Mesenteric fat pad (tissue), 1 donor: ENCODE measurements around the gene OR3A2. TPM values are rescaled to one million over a fixed set of nuclear protein-coding genes. Genes with fewer than 3 reads are reported as not detected.
"Not testable (repeated sequence)": the region's sequence is repeated elsewhere in the genome, so short reads cannot be mapped to it uniquely, and the experiment has no call there.

Experiments used
- DNase-seq: peaks from one replicate; pipeline ENCODE4 v3.0.0-alpha.2; 2020; ENCODE audit warnings: low spot score
- long read RNA-seq: library from polyadenylated mRNA; unstranded; transcript quantifications from one replicate; pipeline ENCODE4 v2.0.0, GENCODE V29; 2020
- total RNA-seq: library from RNA; stranded (reverse); fragmentation: NEBNext Ultra II Directional; extraction: Animal tissue kit (Norgen Biotek cat#: 25700); gene quantifications from one replicate; pipeline ENCODE4 v1.2.1, GENCODE V29; 2021
- donor health status: DM: yes; HTN: yes; CAD: no.

The OR3A2 gene
- total RNA-seq: 1.2 TPM
- long read RNA-seq, partial matches to known transcripts: 1 of 1 reads
- long read RNA-seq, other reads (novel, unspliced or antisense): 0 of 1 reads

DNA sequence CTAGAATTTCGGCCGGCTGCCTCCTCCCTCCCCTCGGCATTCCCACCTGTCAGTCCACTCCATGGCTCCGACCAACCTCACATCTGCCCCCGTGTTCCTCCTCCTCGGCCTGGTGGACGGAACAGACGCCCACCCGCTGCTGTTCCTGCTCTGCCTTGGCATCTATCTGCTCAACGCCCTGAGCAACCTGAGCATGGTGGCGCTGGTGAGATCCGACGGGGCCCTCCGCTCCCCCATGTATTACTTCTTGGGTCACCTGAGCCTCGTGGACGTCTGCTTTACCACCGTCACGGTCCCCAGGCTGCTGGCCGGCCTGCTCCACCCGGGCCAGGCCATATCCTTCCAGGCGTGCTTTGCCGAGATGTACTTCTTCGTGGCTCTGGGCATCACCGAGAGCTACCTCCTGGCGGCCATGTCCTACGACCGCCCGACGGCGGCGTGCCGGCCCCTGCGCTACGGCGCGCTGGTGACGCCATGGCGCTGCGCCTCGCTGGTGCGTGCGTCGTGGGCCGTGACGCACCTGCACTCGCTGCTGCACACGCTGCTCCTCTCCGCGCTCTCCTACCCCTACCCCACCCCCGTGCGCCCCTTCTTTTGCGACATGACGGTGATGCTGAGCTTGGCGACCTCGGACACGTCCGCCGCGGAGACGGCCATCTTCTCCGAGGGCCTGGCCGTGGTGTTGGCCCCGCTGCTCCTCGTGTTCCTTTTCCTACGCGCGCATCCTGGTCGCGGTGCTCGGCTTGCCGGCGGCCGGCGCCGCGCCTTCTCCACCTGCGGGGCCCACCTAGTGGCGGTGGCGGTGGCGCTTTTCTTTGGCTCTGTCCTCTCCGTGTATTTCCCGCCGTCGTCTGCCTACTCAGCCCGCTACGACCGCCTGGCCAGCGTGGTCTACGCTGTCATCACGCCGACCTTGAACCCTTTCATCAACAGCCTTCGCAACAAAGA, at the start of gene OR3A2:
OR3A2 (minus strand) TSS at position 440 of the 948 bp plus-strand sequence.
- DNase-seq: no peak

DNA sequence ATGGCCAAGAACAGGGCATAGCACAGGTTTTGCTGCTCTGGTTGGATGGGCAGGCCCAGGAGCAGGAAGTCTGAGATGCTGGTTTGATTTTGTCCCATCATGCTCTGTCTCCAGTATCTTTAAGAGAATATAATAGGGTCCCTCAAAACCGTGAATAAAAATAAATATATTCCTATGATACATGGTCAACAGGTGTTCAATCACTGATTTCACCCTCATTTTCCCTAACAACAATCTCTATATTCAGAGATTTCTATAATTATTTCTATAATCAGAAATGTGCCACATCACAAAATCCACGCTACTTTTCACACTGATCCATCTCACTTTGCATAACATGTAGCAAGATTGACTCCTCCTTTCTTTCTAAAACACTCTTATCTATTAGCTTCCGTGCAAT, 47.6 kb upstream of the OR3A2 start, which contains the start of gene OR1E2:
OR1E2 (minus strand) TSS at position 101 of the 400 bp plus-strand sequence; CDS start at position 101, 0 bp downstream.
- no peak for DNase-seq

DNA sequence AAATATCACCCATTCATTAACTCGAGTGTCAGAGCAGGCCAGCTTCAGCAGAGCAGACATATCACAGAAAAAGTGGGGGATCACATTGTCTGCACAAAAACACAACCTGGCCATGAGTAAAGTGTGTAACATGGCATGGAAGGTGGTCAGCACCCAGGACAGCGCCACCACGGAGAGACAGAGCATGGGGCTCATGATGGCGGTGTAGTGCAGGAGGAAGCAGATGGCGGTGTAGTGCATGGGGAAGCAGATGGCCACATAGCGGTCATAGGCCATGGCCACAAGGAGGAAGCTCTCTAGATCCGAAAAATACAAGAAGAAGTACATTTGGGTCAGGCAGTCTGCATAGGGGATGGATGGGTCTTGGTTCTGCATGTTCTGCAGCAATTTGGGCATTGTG, 47.1 kb upstream of the OR3A2 start:
- DNase-seq: not testable (repeated sequence)

DNA sequence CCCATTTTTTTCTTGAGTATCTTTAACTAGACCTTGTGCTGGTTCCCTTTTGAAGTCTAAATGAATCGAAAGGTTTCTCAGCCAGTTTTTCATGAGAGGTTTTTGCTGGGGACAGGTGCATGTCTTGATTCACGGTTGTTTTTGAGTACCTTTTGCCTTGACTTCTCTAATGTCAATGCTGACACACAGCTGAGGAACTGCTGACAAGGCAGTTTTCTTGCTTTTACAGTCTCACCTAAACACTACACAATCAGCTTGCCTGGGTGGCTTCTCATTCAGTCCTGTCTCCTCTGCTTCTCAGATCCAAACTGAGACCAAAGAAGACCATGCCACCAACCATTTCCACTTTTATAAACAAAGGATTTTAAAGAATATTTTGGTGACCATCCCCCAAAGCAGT, 32.1 kb upstream of the OR3A2 start:
- DNase-seq: no peak

DNA sequence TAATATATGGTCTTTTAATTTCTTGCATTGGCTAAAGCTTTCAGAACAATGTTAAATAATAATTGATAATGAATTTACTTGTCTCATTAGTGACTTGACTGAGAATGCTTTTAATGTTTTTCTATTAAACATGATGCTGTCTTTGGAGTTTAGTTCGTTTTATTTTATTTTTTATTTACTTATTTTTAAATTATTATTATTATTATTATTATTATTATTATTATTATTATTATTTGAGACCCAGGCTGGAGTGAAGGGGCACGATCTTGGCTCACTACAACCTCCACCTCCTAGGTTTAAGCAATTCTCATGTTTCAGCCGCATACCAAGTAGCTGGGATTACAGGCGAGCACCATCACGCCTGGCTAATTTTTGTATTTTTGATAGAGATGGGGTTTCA, 29.5 kb upstream of the OR3A2 start:
- no peak for DNase-seq

DNA sequence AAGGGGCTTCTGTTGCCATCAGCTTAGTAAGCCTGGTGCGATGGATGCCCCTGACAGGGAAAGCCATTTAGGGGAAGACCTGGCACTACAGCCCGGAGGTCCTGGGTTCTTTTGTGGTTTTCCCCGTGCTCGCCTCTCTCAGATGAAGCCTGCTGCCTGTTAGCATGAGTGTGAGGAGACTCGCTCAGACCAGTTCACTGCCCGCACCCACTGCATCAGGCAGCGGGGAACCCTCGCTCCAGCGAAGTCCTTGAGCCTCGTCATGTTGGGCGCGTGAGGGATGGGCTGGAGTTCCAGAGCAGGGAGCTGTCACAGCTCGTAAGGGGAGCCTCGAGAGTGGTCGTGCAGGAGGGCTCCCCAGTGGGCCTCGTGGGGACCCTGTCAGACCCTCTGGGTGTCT, 26.1 kb upstream of the OR3A2 start:
- not testable (repeated sequence) for DNase-seq

DNA sequence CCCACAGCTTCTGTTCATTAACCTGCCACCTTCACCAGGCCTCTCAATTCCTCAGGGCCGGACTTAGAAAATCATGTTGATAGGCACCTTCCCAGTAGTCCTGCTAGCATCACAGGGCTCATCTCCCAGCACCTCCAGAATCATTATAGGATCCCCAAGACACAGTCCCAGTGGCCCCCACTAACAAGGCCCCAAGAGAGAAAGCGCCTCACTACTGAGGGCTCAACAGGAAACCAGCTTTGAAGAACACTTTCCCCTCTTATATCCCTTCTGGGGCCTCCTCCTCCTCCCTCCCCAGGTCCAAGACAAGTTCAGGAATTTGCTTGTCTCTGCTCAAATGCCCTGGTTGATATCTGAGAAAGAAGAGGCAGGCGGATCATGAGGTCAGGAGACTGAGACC, 25.0 kb upstream of the OR3A2 start, which contains the start of gene OR3A3:
OR3A3 (plus strand) TSS at position 301 of the 400 bp plus-strand sequence.
- DNase-seq: no peak

DNA sequence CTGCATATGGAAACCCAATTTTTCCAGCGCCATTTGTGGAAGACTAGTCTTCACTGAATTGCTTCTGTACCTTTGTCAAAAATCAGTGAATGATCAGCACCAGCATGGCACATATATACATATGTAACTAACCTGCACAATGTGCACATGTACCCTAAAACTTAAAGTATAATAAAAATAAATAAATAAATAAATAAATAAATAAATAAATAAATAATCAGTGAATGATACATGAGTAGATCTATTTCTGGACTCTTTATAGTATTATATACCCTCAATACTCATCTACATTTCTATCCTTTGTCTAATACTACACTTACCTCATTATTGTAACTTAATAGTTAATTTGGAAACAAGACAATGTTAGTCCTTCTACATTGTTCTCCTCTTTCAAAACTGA, 17.7 kb upstream of the OR3A2 start:
- DNase-seq: not testable (repeated sequence)

DNA sequence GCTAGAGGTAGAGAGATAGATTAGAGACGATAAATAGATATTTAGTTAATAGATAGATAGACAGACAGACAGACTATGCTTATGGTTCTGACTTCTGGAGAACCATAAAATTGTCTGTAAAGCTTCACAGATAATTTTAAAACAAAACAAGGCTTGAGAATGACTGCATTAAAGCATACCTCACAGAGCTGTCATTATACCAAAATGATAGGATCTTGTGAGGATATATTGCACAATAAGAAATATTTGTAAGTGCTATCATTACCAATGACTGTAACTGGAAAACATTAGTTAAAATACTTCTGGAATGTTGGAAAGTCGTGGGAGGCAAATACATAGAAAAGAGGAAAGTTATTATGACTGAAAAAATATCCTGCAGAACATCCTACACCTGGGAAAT, 15.7 kb upstream of the OR3A2 start:
- no peak for DNase-seq

DNA sequence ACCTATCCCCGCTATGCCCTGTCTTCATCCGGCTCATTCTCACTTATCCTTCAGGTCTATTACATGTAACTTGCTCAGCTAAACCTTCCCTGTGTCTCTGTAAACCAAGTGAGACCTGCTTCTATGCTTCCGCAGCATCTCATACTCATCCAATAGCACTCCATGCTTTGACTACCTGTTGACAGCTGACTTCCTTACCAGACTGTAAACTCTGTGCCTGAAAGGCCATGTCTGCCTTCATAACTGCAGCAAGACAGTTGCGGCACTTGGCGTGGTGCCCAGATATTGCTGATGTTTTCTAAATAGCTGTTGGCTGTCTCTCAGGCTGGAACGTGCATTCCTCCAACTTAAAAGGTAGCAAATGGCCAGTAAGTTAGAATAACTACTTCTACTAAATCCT, 13.9 kb upstream of the OR3A2 start:
- no peak for DNase-seq

DNA sequence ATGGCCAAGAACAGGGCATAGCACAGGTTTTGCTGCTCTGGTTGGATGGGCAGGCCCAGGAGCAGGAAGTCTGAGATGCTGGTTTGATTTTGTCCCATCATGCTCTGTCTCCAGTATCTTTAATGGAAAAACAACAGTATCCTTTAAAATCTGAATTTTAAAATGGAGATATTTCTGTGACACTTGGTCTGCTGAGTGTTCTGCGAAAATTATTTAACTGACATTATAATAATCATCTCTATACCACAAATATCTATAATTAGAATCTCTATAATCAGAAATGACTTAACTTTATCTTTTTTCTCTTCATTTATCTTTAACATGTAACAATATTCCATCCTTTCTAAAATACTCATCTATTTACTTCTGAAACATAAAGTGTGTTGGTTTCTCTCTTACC, 12.2 kb upstream of the OR3A2 start, which contains the start of gene OR1E1:
OR1E1 (minus strand) TSS at position 101 of the 400 bp plus-strand sequence; CDS start at position 101, 0 bp downstream.
- no peak for DNase-seq

DNA sequence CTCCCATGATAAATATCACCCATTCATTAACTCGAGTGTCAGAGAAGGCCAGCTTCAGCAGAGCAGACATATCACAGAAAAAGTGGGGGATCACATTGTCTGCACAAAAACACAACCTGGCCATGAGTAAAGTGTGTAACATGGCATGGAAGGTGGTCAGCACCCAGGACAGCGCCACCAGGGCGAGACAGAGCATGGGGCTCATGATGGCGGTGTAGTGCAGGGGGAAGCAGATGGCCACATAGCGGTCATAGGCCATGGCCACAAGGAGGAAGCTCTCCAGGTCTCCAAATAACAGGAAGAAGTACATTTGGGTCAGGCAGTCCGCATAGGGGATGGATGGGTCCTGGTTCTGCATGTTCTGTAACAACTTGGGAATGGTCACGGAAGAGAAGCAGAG, 11.7 kb upstream of the OR3A2 start:
- not testable (repeated sequence) for DNase-seq

DNA sequence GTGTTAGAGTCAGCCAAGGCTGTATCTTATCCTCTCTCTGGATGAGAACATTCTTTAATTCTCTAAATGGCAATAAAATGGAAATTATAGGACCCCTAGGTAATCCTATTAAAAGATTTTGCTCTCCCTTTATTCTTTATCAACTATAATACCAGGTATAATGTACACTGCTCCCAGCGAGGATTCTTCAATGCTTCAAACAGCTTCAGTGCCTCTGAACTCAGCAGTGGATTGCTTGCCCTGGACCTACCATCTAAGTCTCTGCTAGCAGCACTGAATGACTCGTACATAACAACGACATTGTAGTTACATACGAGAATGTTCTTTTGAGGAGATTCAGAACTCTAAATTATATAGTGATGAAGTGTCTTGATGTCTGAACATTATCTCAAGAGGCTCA, 3.7 kb upstream of the OR3A2 start:
- no peak for DNase-seq

DNA sequence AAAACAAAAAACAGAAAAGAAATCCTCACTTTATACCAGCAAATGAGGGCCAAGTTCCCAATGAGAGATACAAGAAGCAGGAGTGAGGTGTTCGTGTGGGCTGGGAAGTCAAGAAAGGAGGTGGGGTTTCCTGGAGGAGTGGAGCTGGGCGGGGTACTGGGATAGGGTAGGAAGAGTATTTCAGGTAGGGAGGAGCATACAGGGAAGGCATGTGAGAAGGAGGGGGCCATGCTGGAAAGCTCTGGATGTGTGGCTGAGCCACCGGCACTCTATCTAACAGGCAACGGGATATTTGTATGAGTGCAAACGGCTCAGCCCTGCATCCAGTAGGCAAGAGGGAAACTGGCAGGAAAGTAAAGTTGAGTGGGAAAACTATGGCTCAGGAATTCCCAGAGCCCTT, 4.2 kb downstream of the OR3A2 start:
- DNase-seq: no peak

DNA sequence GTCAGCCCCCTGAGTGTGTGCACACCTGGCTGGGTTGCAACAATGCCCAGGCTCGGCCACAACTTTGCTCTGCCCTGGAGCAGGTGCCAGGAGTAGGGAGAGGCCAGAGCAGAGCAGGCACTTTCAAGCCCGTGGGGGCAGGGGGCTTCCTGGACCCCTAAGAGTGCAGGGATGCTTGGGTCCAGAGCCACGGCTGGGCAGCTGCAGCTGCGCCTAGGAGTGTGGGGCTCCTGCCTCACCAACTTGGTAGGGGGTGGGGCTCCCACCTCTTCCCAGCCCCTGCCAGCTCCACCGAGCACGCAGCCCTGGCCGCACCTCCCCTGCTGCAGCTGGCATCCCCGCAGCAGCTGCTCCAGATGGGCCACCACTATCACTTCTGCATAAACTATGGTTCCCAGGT, 7.8 kb downstream of the OR3A2 start:
- DNase-seq: no peak

DNA sequence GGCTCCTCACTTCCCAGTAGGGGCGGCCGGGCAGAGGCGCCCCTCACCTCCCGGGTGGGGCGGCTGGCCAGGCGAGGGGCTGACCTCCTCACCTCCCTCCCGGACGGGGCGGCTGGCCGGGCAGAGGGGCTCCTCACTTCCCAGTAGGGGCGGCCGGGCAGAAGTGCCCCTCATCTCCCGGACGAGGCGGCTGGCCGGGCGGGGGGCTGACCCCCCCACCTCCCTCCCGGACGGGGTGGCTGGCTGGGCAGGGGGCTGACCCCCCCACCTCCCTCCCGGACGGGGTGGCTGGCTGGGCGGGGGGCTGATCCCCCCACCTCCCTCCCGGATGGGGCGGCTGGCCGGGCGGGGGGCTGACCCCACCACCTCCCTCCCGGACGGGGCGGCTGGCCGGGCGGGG, 14.9 kb downstream of the OR3A2 start:
- DNase-seq: not testable (repeated sequence)

DNA sequence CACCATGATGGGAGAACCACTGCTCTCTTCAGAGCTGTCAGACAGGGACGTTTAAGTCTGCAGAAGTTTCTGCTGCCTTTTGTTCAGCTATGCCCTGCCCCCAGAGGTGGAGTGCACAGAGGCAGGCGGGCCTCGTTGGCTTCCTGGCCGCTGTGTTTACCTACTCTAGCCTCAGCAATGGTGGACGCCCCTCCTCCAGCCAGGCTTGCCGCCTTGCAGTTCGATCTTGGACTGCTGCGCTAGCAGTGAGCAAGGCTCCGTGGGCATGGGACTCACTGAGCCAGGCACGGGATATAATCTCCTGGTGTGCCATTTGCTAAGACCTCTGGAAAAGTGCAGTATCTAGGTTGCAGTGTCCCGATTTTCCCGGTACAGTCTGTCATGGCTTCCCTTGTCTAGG, 43.3 kb downstream of the OR3A2 start:
- DNase-seq: not testable (repeated sequence)

DNA sequence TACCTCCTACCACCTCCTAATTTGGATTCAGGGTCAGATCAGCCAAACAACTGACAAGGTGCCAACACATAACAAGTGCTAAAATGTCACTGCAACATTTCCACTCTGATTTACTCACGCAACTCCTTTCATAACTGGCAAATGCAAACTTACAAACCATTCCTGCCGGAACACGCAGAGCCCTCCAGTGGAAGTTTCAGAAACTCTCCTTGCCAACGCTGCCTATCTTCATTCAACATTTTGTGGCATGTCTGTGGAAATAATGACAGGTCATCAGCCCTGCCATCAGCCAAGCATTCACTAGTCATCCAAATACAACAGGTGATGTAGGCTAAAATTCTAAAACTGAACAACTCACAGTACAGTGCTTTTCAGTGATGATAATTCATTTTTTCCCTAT, 50.2 kb downstream of the OR3A2 start:
- no peak for DNase-seq

DNA sequence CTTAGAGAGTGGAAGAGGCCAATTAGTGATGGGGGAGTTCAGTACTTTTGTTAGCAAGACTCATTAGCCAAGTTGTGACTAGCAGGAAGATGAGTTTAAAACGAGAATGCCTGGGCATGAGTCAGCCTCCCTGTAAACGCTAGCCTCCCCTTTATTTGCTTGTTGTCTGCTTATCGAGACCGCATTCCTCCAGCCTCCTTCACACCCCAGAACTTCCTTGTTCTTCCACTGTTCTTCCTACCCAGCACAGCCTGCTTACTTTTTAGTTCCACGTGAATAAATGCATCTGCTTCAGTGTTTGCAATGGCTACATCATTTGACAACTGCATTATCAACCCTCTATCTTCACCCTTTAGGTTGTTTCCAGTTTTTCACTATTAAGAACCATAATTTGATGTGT, 67.8 kb downstream of the OR3A2 start:
- no peak for DNase-seq

DNA sequence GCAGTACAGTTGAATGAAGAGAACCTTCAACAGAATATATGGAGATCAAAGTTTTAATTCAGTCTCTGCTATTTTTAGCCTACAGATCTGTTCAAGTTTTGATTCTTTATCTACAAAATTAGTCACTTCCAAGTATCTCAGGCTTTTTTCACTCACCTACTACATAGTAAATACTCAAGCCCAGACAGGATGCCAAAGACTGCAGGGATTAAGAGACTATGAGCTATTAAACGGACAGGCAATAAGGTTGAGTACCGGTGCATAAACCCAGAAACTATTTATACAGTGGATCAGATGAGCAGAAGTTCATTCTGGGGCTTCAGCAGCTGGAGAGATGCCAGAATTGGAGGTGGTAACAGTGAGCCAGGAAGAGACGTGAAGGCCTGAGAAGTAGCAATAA, 69.3 kb downstream of the OR3A2 start:
- no peak for DNase-seq

DNA sequence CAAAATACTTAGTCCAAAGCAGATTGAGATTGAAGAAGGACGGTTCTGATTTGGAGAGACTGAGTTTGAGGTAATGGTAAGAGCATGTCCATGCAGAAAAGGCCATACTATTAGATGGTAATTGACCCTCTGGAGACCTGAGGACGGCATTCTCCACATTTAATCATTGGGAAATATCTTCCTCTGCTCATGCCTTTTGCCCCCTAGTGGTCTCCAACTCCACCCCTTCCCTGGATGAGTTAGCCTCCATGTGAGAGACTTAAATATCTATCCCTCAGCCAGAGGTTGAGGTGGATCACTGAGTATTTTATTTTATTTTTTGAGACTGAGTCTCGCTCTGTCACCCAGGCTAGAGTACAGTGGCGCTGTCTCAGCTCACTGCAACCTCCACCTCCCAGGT, 77.5 kb downstream of the OR3A2 start:
- DNase-seq: no peak

DNA sequence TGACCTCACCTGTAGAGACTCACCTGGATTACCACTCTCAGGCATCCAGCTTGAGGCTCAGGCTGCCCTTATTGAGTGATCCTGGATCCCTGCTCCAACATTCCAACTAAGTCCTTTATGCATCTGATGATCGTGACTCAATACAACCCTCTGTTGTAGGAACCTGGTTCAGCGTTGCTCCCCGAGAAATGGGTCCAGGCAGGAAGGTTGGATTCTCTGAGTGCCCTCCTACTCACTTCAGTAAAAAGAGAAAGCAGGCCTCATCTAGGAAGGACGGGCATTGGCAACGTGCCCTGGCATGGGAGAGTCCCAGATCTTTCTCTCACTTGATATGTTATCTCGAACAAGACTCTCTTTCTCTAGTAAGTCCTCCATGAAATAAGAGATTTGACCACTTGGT, 87.8 kb downstream of the OR3A2 start, which contains the start of gene OR3A1:
OR3A1 (minus strand) TSS at position 101 of the 400 bp plus-strand sequence. CDS start 5,778 bp downstream, outside the sequence.
- DNase-seq: no peak
